Activated T-helper 1 cell treated with anti-CD3 and anti-CD28 coated beads, Interleukin-12 subunit alpha, Interleukin-12 subunit beta, Interleukin-2, Interleukin-4 antibody, amounts not matched to agents 30 ng/mL and 10 ng/mL and 1 ng/mL, durations not matched to agents 14 hours and 24 hours and 36 hours (primary cell): Measurements from ENCODE around the gene PCDHGA4. TPM values are rescaled to one million over a fixed set of nuclear protein-coding genes. Genes with fewer than 3 reads are reported as not detected.
A peak's percentile ranks its signal among the peaks of the same experiment; 100 is the strongest.
"Not testable (repeated sequence)": the region's sequence is repeated elsewhere in the genome, so short reads cannot be mapped to it uniquely, and the experiment has no call there.

Experiments used
- DNase-seq: peaks from one replicate; pipeline ENCODE4 v3.0.0; 2021; ENCODE audit warnings: low spot score
- H3K27ac Mint-ChIP-seq: one replicate; pipeline ENCODE4 v1.8.0; 2021; ENCODE audit warnings: mild to moderate bottlenecking, mixed read lengths
- H3K27me3 Mint-ChIP-seq: one replicate; pipeline ENCODE4 v1.8.0; 2022; ENCODE audit warnings: mild to moderate bottlenecking, moderate library complexity, mixed read lengths; ENCODE audit not compliant: insufficient read depth
- H3K36me3 Mint-ChIP-seq: one replicate; pipeline ENCODE4 v1.8.0; 2021; ENCODE audit warnings: low read depth, mixed read lengths
- H3K4me1 Mint-ChIP-seq: one replicate; pipeline ENCODE4 v1.8.0; 2021; ENCODE audit warnings: low read depth, mixed read lengths
- H3K4me3 Mint-ChIP-seq: one replicate; pipeline ENCODE4 v1.8.0; 2021; ENCODE audit warnings: mild to moderate bottlenecking, moderate library complexity, mixed read lengths
- H3K9me3 Mint-ChIP-seq: one replicate; pipeline ENCODE4 v1.8.0; 2021; ENCODE audit warnings: mixed read lengths
- intact Hi-C: fragments of 100-400 bp; cut with micrococcal nuclease; formaldehyde crosslinking; loops from one replicate; pipeline ENCODE4 v1.15.1; 2024
- total RNA-seq: library from RNA; stranded (reverse); gene quantifications from 2 replicates; pipeline ENCODE4 v1.2.3, GENCODE V29; 2022

The PCDHGA4 gene
- 0.21 and 0.44 TPM in 2 replicates for total RNA-seq

- Mint-ChIP-seq H3K4me3 (peak within 1 kb of the TSS; percentile 33), H3K4me1 (peaks cover 8% of the 10 kb centered on the region), H3K36me3 (peaks cover 2% of the 10 kb centered on the region), H3K27ac (no peak within 1 kb of the TSS), H3K27me3 (peaks cover 7% of the 10 kb centered on the region), H3K9me3 (peaks cover 27% of the 10 kb centered on the region)
- no peak for DNase-seq
- intact Hi-C loops, result loop anchor here (5.0 to 10.0 kb wide), 2 partner anchors 110 to 167 kb away; partner anchors contain the start of gene PCDHB15
Measured at GRCh38 chr5:141354900-141355469, at the start of gene PCDHGA4. TSS of gene PCDHGA4 (plus strand) at chr5:141355021. CDS start at chr5:141355108, 87 bp downstream.

GRCh38 chr5:141306630-141307029 is 48.2 kb upstream of the PCDHGA4 start:
- Mint-ChIP-seq H3K4me3 (no peak overlapping the region), H3K36me3 (peaks cover 1% of the 10 kb centered on the region), H3K4me1 (no peaks in the 10 kb centered on the region)

GRCh38 chr5:141313711-141314110 is 41.1 kb upstream of the PCDHGA4 start:
- peaks cover 27% of the 10 kb centered on the region for H3K36me3 Mint-ChIP-seq
- peaks cover 70% of the 10 kb centered on the region for H3K9me3 Mint-ChIP-seq
- intact Hi-C loops, result no loop called here

More at GRCh38 chr5:141306630-141307029, 48.2 kb upstream of the PCDHGA4 start:
- Mint-ChIP-seq H3K9me3 (peaks cover 73% of the 10 kb centered on the region), H3K27me3 (no peaks in the 10 kb centered on the region), H3K27ac (no peak overlapping the region)
- DNase-seq, result no peak
- intact Hi-C loops, result no loop called here

GRCh38 chr5:141316963-141317362 is 37.9 kb upstream of the PCDHGA4 start:
- H3K4me3 Mint-ChIP-seq, DNase-seq, H3K27ac Mint-ChIP-seq, intact Hi-C loops, H3K27me3 Mint-ChIP-seq: not testable (repeated sequence)
- peaks cover 52% of the 10 kb centered on the region for H3K36me3 Mint-ChIP-seq
- H3K9me3 Mint-ChIP-seq, result peaks cover 72% of the 10 kb centered on the region
- H3K4me1 Mint-ChIP-seq, result peaks cover 31% of the 10 kb centered on the region

More at GRCh38 chr5:141313711-141314110, 41.1 kb upstream of the PCDHGA4 start:
- no peak overlapping the region for H3K27ac Mint-ChIP-seq
- H3K4me3 Mint-ChIP-seq, result no peak overlapping the region
- no peak for DNase-seq
- H3K27me3 Mint-ChIP-seq, result no peaks in the 10 kb centered on the region
- peaks cover 7% of the 10 kb centered on the region for H3K4me1 Mint-ChIP-seq

DNA sequence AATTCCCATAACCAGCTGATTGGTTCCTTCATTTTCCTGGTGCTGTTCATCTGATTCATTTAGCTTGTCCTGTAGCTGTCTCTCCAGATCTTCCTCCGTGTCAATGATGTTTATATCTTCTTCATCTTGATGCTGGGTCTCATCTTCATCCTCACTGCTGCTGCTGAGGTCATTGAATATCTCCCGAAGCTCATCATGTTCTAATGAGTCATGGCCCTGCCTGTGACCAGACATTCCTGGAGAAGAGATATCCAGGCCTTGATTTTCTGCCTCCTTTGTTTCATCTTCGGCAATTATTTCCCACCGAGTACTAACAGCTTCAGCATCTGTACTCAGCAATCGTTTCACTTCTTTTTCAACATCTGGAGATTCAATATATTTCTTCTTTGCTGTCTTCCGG is 35.6 kb upstream of the PCDHGA4 start:
- DNase-seq, result no peak
- Mint-ChIP-seq H3K9me3 (peaks cover 63% of the 10 kb centered on the region), H3K27me3 (no peaks in the 10 kb centered on the region), H3K27ac (no peak overlapping the region), H3K4me3 (peak overlapping the region; percentile 94), H3K36me3 (peaks cover 50% of the 10 kb centered on the region), H3K4me1 (peaks cover 31% of the 10 kb centered on the region)
- intact Hi-C loops, result no loop called here

DNA sequence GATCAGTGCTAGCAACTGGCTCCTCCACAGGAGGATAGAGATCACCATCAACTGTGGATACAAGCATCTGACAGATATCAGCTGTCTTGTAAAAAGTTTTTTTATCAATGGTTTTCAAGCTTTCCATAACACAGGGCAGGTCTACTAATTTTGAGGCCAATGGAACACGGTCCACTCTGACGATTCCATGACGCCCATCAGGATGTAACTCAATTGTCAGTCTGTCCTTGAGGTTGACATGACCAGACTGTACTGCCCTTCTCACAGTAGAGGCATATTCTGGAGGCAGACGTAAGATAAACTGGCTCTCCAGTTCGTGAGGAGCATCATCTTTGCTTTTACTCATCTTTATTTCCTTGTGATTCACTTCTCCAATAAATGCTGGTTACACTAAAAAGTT is 35.1 kb upstream of the PCDHGA4 start:
- Mint-ChIP-seq H3K4me3 (peak overlapping the region; percentile 94), H3K9me3 (peaks cover 58% of the 10 kb centered on the region), H3K4me1 (peaks cover 31% of the 10 kb centered on the region)

DNA sequence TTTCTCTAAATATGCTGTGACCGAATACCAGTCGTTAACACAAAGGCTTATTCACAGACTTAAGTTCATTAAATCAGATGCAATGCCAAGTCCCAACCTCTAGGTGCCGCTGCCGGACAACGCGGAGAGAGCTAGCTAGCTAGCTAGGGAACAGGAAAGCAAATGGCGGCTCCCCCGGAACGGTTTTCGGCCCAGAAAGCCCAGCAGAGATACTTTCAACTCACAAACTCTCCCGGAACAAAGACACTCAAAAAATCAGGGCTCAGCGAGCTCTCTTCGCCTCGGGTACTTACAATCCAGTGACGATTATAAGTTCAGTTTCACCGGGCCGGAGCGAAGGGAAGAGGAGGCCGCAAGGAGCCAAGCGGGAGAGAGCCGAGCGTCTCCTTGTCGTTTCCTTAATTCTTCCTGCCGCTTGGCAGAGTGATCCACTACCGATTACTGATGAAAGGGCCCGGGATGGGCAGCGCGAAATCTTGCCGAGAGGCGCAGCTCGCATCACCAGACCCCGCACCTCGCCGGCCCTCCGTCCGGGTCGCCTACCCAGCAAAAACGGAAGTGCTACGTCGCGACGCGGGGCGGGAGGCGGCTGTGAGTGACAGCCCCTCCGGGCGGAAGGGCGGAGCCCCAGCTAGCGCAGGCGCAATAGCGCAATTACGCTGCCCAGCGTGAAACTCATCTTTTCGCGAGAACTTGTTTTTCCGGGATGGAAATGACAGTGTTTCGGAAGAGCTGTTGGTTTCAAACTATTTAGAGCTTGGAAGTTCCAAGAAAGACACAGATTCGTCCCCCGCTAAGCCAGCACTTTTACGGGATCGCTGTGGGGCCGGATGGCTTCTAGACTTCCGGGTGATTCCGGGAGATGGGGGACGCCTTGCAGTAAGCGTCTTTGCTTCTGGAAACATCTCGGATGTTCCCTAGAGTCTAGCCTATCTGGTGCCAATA is 34.3 kb upstream of the PCDHGA4 start, which contains the start of gene TAF7:
Gene TAF7 (minus strand): TSS at position 560 of the 945 bp plus-strand sequence. CDS start 740 bp downstream, outside the sequence.
- Mint-ChIP-seq H3K9me3 (peaks cover 50% of the 10 kb centered on the region), H3K4me1 (peaks cover 31% of the 10 kb centered on the region), H3K27ac (peak within 1 kb of the TSS; percentile 98), H3K36me3 (peaks cover 40% of the 10 kb centered on the region), H3K4me3 (peak within 1 kb of the TSS; percentile 94), H3K27me3 (no peaks in the 10 kb centered on the region)
- DNase-seq, result peak; percentile 91
- intact Hi-C loops, result loop anchor here (1.0 to 10.0 kb wide), 6 partner anchors 62 to 1206 kb away; partner anchors contain the start of genes ANKHD1, HDAC3, PURA and RELL2

More for the DNA sequence above, 35.1 kb upstream of the PCDHGA4 start:
- H3K27me3 Mint-ChIP-seq, result no peaks in the 10 kb centered on the region
- H3K36me3 Mint-ChIP-seq, result peaks cover 48% of the 10 kb centered on the region
- DNase-seq, result no peak
- intact Hi-C loops, result loop anchor here (1.0 to 10.0 kb wide), 6 partner anchors 61 to 1205 kb away; partner anchors contain the start of genes ANKHD1, HDAC3, PURA and RELL2
- H3K27ac Mint-ChIP-seq, result peak overlapping the region; percentile 98

GRCh38 chr5:141322261-141322660 is 32.6 kb upstream of the PCDHGA4 start:
- Mint-ChIP-seq H3K4me3 (peak overlapping the region; percentile 51), H3K27ac (no peak overlapping the region), H3K36me3 (peaks cover 41% of the 10 kb centered on the region), H3K9me3 (peaks cover 47% of the 10 kb centered on the region), H3K4me1 (peaks cover 42% of the 10 kb centered on the region), H3K27me3 (no peaks in the 10 kb centered on the region)
- no peak for DNase-seq
- intact Hi-C loops, result loop anchor here (5.0 to 10.0 kb wide), 2 partner anchors 315 to 1207 kb away; partner anchors contain the start of genes HDAC3, PURA and RELL2

DNA sequence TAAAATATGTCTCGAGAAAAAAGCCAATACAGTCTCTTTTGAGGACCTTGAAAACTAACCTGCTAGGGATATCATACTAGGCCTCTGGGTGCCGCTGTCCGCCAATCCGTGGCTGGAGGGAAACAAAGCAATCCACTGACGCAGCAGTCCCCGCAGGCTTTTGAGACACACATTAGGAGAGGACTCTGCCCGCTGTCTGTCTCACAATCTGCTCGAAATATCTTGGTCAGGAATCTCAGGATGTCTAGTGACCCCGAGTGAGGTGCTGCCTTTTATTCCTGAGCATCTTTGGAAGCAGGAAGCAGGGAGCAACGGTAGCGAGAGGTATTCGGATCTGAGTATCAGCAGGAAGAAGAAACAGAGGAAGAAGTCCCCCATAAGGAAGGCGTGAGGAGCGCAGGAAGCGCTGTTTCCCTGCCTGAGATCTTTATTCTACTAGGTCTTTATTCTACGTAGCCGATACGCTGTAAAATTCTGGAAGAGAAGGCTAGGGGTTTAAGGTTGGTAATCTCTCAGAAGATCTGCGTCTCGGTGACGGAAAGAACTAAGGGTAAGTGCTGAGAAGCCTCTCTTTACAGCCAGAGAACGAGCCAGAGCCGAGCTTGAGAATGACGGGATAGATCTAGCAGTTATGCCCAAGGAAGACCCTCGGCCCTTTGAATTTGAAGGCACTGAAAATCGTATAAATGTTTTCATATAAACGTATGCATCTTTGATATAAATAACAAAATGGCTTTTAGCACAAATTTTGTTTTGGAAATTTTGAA is 28.6 kb upstream of the PCDHGA4 start:
- peaks cover 16% of the 10 kb centered on the region for H3K4me1 Mint-ChIP-seq
- DNase-seq, result peak; percentile 59
- peaks cover 10% of the 10 kb centered on the region for H3K36me3 Mint-ChIP-seq
- peaks cover 12% of the 10 kb centered on the region for H3K27me3 Mint-ChIP-seq
- peak overlapping the region; percentile 98 for H3K4me3 Mint-ChIP-seq
- intact Hi-C loops, result loop anchor here (1.0 to 10.0 kb wide), 5 partner anchors 87 to 1211 kb away; partner anchors contain the start of genes PCDHGA10 and PURA
- H3K9me3 Mint-ChIP-seq, result peaks cover 18% of the 10 kb centered on the region
- H3K27ac Mint-ChIP-seq, result peak overlapping the region; percentile 83

- no peak for DNase-seq
- Mint-ChIP-seq H3K27ac (no peak overlapping the region), H3K4me3 (no peak overlapping the region)
Measured at GRCh38 chr5:141328231-141328630, 26.6 kb upstream of the PCDHGA4 start.

DNA sequence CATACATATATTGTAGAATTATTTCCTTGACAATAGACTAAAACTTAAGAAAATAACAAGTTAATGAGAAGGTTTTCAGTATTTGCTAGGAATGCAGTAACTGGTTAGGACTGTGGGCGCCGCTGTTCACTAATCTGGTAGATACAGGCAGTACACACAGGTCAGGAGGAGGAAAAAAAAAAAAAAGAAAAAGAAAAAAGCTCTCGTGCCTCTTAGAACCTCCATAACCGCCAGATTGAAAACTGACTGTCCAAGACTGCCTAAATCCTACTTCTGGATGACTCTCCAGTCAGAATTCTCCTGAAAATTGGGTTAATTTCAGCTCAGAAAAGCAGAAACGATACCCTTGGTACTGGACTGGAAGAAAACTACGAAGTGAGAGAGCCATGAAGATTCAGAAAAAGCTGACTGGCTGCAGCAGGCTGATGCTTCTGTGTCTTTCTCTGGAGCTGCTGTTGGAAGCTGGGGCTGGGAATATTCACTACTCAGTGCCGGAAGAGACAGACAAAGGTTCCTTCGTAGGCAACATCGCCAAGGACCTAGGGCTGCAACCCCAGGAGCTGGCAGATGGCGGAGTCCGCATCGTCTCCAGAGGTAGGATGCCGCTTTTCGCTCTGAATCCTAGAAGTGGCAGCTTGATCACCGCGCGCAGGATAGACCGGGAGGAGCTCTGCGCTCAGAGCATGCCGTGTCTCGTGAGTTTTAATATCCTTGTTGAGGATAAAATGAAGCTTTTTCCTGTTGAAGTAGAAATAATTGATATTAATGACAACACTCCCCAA is 24.3 kb upstream of the PCDHGA4 start, which contains the start of gene PCDHGA1:
Gene PCDHGA1 (plus strand): TSS at position 216 of the 782 bp plus-strand sequence.
- no peak within 1 kb of the TSS for H3K27ac Mint-ChIP-seq
- H3K27me3 Mint-ChIP-seq, result peaks cover 23% of the 10 kb centered on the region
- no peak for DNase-seq

More at GRCh38 chr5:141328231-141328630, 26.6 kb upstream of the PCDHGA4 start:
- intact Hi-C loops, result loop anchor here (10.0 kb wide), 1 partner anchor 1213 kb away; the partner anchor contains the start of gene PURA
- Mint-ChIP-seq H3K27me3 (peaks cover 12% of the 10 kb centered on the region), H3K36me3 (peaks cover 4% of the 10 kb centered on the region), H3K4me1 (peaks cover 11% of the 10 kb centered on the region), H3K9me3 (peaks cover 14% of the 10 kb centered on the region)

More for the DNA sequence above, 24.3 kb upstream of the PCDHGA4 start, which contains the start of gene PCDHGA1:
- peaks cover 11% of the 10 kb centered on the region for H3K4me1 Mint-ChIP-seq
- H3K36me3 Mint-ChIP-seq, result peaks cover 6% of the 10 kb centered on the region
- peaks cover 25% of the 10 kb centered on the region for H3K9me3 Mint-ChIP-seq
- H3K4me3 Mint-ChIP-seq, result peak within 1 kb of the TSS; percentile 22
- intact Hi-C loops, result no loop called here
